Endometrial microvascular endothelial cells (primary cell): Measurements from ENCODE around the gene LDLRAP1. TPM values are rescaled to one million over a fixed set of nuclear protein-coding genes. Genes with fewer than 3 reads are reported as not detected.
"Not testable (repeated sequence)": the region's sequence is repeated elsewhere in the genome, so short reads cannot be mapped to it uniquely, and the experiment has no call there.

Experiments
- in situ Hi-C: cut with HindIII; loops from 2 replicates; pipeline ENCODE4 v1.10.0; 2017; ENCODE audit warnings: low sequenced_read_pairs, low pct_unique_long_range_greater_than_20kb; ENCODE audit errors: inconsistent ontology term
- total RNA-seq: library from RNA; depleted of rRNA; stranded (reverse); fragments of >200 nt; gene quantifications from one replicate; pipeline ENCODE4 v1.2.3, GENCODE V29; 2015; ENCODE audit errors: inconsistent ontology term

The LDLRAP1 gene
- total RNA-seq, 1 donor from 2014 or later: 15.5 TPM

- in situ Hi-C loops: not testable (repeated sequence)
These were observed 44.8 kb downstream of the LDLRAP1 start for GRCh38 chr1:25588224-25588623.

GRCh38 chr1:25588786-25589185 is 45.4 kb downstream of the LDLRAP1 start:
- in situ Hi-C loops: not testable (repeated sequence)

GRCh38 chr1:25590096-25590824 is 46.9 kb downstream of the LDLRAP1 start:
- in situ Hi-C loops: no loop called here

DNA sequence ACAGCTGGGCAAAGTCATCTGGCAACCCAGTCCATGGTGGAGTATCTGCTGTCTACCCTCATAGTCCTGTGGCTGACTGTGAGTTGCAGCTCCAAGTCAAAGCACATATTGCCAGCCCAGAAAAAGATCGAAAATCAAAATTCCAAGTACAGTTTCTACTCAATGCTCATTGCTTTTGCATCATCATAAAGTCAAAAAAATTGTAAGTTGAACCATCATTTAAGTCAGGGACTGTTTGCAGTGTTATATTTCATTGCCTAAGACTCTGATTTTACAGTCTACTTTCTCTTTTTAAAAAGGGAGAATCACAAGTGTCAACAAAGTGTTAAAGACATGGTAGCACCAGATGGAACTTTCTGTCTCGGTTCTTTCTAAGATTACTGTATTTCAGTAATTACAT is 50.5 kb downstream of the LDLRAP1 start:
- in situ Hi-C loops: no loop called here

DNA sequence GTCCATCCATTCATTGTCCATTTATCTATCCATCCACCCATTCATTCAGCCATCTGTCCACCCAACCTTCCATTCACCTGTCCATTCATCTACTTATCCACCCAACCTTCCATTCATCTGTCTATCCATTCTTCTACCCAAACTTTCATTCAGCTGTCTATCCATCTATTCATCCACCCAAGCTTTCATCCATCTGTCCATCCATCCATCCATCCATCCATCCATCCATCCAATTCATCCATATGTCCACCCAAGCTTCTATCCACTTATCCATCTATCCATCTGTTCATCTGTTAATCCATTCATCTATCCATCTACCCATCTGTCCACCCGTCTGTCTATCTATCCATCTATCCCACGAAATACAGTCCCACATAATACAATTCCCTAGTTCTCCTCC is 51.6 kb downstream of the LDLRAP1 start:
- in situ Hi-C loops: no loop called here

GRCh38 chr1:25596641-25597040 is 53.2 kb downstream of the LDLRAP1 start:
- in situ Hi-C loops: not testable (repeated sequence)

- in situ Hi-C loops: no loop called here
These were observed 55.5 kb downstream of the LDLRAP1 start for GRCh38 chr1:25598879-25599278.

DNA sequence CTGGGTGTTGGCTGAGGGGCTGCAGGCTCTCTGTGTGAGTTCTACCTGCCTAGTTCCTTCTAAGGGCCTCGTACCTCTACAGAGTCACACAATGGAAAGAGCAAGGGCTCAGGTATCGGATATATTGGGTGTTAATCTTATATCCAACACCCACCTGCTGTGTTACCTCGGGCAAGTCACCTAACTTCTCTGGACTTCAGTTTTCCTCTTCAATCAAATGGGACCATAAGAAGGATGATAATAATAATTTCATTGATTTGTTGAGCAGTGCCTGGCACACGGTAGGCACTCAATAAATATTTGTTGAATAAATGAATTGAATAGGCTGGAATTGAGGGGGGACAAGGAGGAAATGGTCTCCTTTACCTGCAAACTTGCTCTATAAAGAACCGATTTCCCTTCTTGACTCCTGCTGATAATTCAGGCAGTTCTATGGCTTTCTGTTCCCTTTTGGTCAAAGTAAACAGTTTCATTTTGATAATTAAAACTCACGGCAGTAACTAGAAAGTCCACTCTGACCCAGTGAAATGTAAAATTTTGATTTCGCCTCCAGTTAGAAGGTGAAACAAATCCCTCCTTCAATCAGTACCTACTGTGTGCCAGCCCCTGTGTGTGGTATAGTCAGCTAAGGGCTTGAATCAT is 56.7 kb downstream of the LDLRAP1 start:
- in situ Hi-C loops: loop anchor here (25.0 kb wide), 1 partner anchor 187 kb away; no protein-coding TSS in a partner anchor

- in situ Hi-C loops: loop anchor here (25.0 kb wide), 1 partner anchor 186 kb away; no protein-coding TSS in a partner anchor
These were observed 57.7 kb downstream of the LDLRAP1 start for GRCh38 chr1:25600971-25601699.

GRCh38 chr1:25603779-25604538 is 60.6 kb downstream of the LDLRAP1 start:
- in situ Hi-C loops: loop anchor here (25.0 kb wide), 1 partner anchor 183 kb away; no protein-coding TSS in a partner anchor

- in situ Hi-C loops: loop anchor here (25.0 kb wide), 1 partner anchor 180 kb away; no protein-coding TSS in a partner anchor
These were observed 63.7 kb downstream of the LDLRAP1 start for GRCh38 chr1:25607123-25607522.

GRCh38 chr1:25608488-25609178 is 65.2 kb downstream of the LDLRAP1 start:
- in situ Hi-C loops: loop anchor here (25.0 kb wide), 1 partner anchor 179 kb away; no protein-coding TSS in a partner anchor

DNA sequence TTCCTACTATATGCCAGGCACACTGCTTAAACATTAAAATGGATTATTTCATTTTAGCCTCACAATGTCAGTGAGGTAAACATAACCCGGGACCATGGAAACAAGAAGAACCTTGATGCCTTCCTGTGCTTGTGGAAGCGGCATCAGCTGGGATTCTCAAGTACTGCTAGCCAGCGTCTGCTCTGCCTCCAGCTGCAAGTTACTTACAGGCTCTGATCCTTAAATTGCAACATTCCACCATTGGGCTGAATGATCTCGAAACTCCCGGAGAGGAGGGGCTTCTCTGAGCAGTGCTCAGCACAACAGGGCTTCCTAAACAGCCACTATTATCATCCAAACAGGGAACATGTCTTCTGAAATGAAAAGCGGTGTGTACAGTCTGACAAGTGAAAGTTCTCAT is 66.5 kb downstream of the LDLRAP1 start:
- in situ Hi-C loops: loop anchor here (25.0 kb wide), 1 partner anchor 177 kb away; no protein-coding TSS in a partner anchor

- in situ Hi-C loops: loop anchor here (25.0 kb wide), 1 partner anchor 176 kb away; no protein-coding TSS in a partner anchor
These were observed 67.6 kb downstream of the LDLRAP1 start for GRCh38 chr1:25610822-25611630.

DNA sequence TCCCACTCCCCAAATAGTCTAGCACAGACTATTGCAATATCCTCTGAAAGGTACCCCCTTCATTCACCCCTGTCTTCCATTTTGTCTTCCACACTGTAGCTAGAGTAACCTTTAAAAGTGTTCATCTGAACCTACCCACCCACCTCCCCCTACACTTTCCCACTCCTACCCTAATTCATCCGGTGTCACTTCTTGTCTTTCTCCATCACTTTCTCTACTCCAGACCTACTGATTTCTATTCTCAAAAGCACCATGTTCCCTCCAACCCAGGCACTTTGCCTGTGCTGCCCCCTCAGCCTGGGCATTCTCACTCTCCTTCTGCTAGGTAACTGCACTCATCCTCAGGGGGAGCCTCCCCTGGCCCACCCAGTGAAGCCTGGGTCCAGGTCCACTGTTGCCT is 68.4 kb downstream of the LDLRAP1 start:
- in situ Hi-C loops: loop anchor here (25.0 kb wide), 1 partner anchor 175 kb away; no protein-coding TSS in a partner anchor

DNA sequence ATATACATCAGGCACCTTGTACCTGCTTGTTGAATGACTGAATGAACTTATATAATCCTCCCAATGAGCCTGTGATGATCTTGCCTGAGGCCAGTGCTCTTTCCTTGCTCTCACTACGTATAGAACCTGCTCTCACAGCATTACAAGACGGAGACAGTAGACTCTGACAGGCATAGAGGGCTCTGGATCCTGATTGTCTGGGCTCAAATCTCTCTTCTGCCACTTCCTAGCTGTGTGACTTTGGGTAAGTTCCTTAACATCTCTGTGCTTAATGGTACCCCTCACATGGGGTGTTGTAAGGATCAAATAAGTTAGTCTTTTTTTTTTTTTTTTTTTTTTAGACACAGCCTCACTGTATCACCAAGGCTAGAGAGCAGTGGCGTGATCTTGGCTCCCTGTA is 69.0 kb downstream of the LDLRAP1 start:
- in situ Hi-C loops: loop anchor here (25.0 kb wide), 1 partner anchor 175 kb away; no protein-coding TSS in a partner anchor

- in situ Hi-C loops: loop anchor here (25.0 kb wide), 1 partner anchor 174 kb away; no protein-coding TSS in a partner anchor
These were observed 69.7 kb downstream of the LDLRAP1 start for GRCh38 chr1:25613091-25613490.
